BLaER1 treated with 17β-estradiol and CSF1 and Interleukin-3, amounts not matched to agents 10 nM and 100 nM (cell line): Measurements from ENCODE around the gene GATA2.

Experiments
- H3K27ac ChIP-seq, 11 experiments: shearing (Covaris generic); formaldehyde crosslinking; 2 replicates each; pipeline ENCODE4 v1.8.1; 2022
- H3K27me3 ChIP-seq, 11 experiments: shearing (Covaris generic); formaldehyde crosslinking; 2 replicates each; pipeline ENCODE4 v1.8.1; 2022
- H3K36me3 ChIP-seq, 11 experiments: shearing (Covaris generic); formaldehyde crosslinking; 2 replicates each; pipeline ENCODE4 v1.8.1; 2022
- H3K4me1 ChIP-seq, 10 experiments: shearing (Covaris generic); formaldehyde crosslinking; 2 replicates each; pipeline ENCODE4 v1.8.1; 2022
- H3K4me2 ChIP-seq, 11 experiments: shearing (Covaris generic); formaldehyde crosslinking; 2 replicates each; pipeline ENCODE4 v1.8.1; 2022
- H3K4me3 ChIP-seq, 10 experiments: shearing (Covaris generic); formaldehyde crosslinking; 2 replicates each; pipeline ENCODE4 v1.8.1; 2022
- H3K9ac ChIP-seq, 11 experiments: shearing (Covaris generic); formaldehyde crosslinking; 2 replicates each; pipeline ENCODE4 v1.8.1; 2022
- H3K9me3 ChIP-seq, 11 experiments: shearing (Covaris generic); formaldehyde crosslinking; replicated peaks in 1 of 11; 2 replicates each; pipeline ENCODE4 v1.8.1; 2022
- H4K20me1 ChIP-seq, 11 experiments: shearing (Covaris generic); formaldehyde crosslinking; 2 replicates each; pipeline ENCODE4 v1.8.1; 2022
- Cebpa-rat ChIP-seq, 11 experiments: shearing (Covaris generic); IDR thresholded peaks; 2 replicates each; pipeline ENCODE4 v1.8.1; 2022

The GATA2 gene

GRCh38 chr3:128445357-128445756 is 47.6 kb downstream of the GATA2 start:
- peaks cover 0 to 10% (median 0%) of the 10 kb centered on the region in 11 experiments; a peak in 1 of 22 replicates for H4K20me1 ChIP-seq
- no peak overlapping the region for H3K4me2 ChIP-seq
- no peaks in the 10 kb centered on the region for H3K27me3 ChIP-seq
- no peaks in the 10 kb centered on the region for H3K36me3 ChIP-seq
- H3K27ac ChIP-seq: no peak overlapping the region
- H3K9ac ChIP-seq: no peak overlapping the region
- peaks cover 5 to 21% (median 18%) of the 10 kb centered on the region in 10 experiments; a peak in 17 of 20 replicates for H3K4me1 ChIP-seq
- no peak for TF ChIP-seq Cebpa-rat (IDR thresholded peaks at IDR 0.05)
- peaks cover 0 to 23% (median 0%) of the 10 kb centered on the region in 11 experiments; a peak in 7 of 22 replicates for H3K9me3 ChIP-seq
- no peak overlapping the region for H3K4me3 ChIP-seq

- Histone ChIP-seq H4K20me1 (peaks cover 0 to 18% (median 0%) of the 10 kb centered on the region in 11 experiments; a peak in 2 of 22 replicates), H3K4me3 (no peak overlapping the region), H3K4me1 (peaks cover 5 to 18% (median 16%) of the 10 kb centered on the region in 10 experiments; a peak in 17 of 20 replicates), H3K9me3 (peaks cover 0 to 23% (median 0%) of the 10 kb centered on the region in 11 experiments; a peak in 7 of 22 replicates), H3K36me3 (no peaks in the 10 kb centered on the region), H3K9ac (no peak overlapping the region), H3K27me3 (no peaks in the 10 kb centered on the region), H3K27ac (no peak overlapping the region), H3K4me2 (no peak overlapping the region)
- no peak for TF ChIP-seq Cebpa-rat (IDR thresholded peaks at IDR 0.05)
Observed at GRCh38 chr3:128443771-128444170, 49.2 kb downstream of the GATA2 start.

- no peak overlapping the region for H3K4me2 ChIP-seq
- no peak overlapping the region for H3K27ac ChIP-seq
- peaks cover 0 to 10% (median 8%) of the 10 kb centered on the region in 10 experiments; a peak in 16 of 20 replicates for H3K4me1 ChIP-seq
- H3K9me3 ChIP-seq: peaks cover 0 to 23% (median 0%) of the 10 kb centered on the region in 11 experiments; a peak in 7 of 22 replicates
- H3K36me3 ChIP-seq: no peaks in the 10 kb centered on the region
- no peak overlapping the region for H3K4me3 ChIP-seq
- TF ChIP-seq Cebpa-rat (IDR thresholded peaks at IDR 0.05): no peak
- peaks cover 0 to 22% (median 0%) of the 10 kb centered on the region in 11 experiments; a peak in 2 of 22 replicates for H4K20me1 ChIP-seq
- no peak overlapping the region for H3K9ac ChIP-seq
- H3K27me3 ChIP-seq: no peaks in the 10 kb centered on the region
Observed at GRCh38 chr3:128442949-128443348, 50.1 kb downstream of the GATA2 start.

- Histone ChIP-seq H3K9me3 (peaks cover 0 to 16% (median 0%) of the 10 kb centered on the region in 11 experiments; a peak in 6 of 22 replicates), H3K27me3 (no peaks in the 10 kb centered on the region), H4K20me1 (peaks cover 0 to 22% (median 0%) of the 10 kb centered on the region in 11 experiments; a peak in 2 of 22 replicates), H3K36me3 (no peaks in the 10 kb centered on the region), H3K27ac (no peak overlapping the region), H3K9ac (no peak overlapping the region), H3K4me3 (no peak overlapping the region), H3K4me2 (no peak overlapping the region), H3K4me1 (peaks cover 0 to 1% (median 0%) of the 10 kb centered on the region in 10 experiments; a peak in 1 of 20 replicates)
- no peak for TF ChIP-seq Cebpa-rat (IDR thresholded peaks at IDR 0.05)
Observed at GRCh38 chr3:128442070-128442469, 50.9 kb downstream of the GATA2 start.

- Histone ChIP-seq H3K9ac (no peak overlapping the region), H3K4me3 (no peak overlapping the region), H3K4me1 (no peaks in the 10 kb centered on the region), H3K27ac (no peak overlapping the region), H3K27me3 (peaks cover 8 to 21% (median 15%) of the 10 kb centered on the region in 11 experiments), H3K4me2 (no peak overlapping the region), H3K9me3 (no peaks in the 10 kb centered on the region), H3K36me3 (no peaks in the 10 kb centered on the region), H4K20me1 (peaks cover 0 to 29% (median 0%) of the 10 kb centered on the region in 11 experiments; a peak in 4 of 22 replicates)
- TF ChIP-seq Cebpa-rat (IDR thresholded peaks at IDR 0.05): no peak
Observed at GRCh38 chr3:128439226-128439625, 53.8 kb downstream of the GATA2 start.

GRCh38 chr3:128438488-128439072 is 54.4 kb downstream of the GATA2 start:
- Histone ChIP-seq H3K4me2 (no peak overlapping the region), H3K27ac (no peak overlapping the region), H3K36me3 (no peaks in the 10 kb centered on the region), H3K9ac (no peak overlapping the region), H3K27me3 (peaks cover 14 to 28% (median 21%) of the 10 kb centered on the region in 11 experiments), H4K20me1 (peaks cover 0 to 34% (median 0%) of the 10 kb centered on the region in 11 experiments; a peak in 5 of 22 replicates), H3K4me3 (no peak overlapping the region), H3K9me3 (no peaks in the 10 kb centered on the region), H3K4me1 (no peaks in the 10 kb centered on the region)
- no peak for TF ChIP-seq Cebpa-rat (IDR thresholded peaks at IDR 0.05)

- Histone ChIP-seq H3K4me1 (peaks cover 0 to 5% (median 0%) of the 10 kb centered on the region in 10 experiments; a peak in 5 of 20 replicates), H3K9me3 (no peaks in the 10 kb centered on the region), H3K4me2 (no peak overlapping the region), H3K27me3 (peaks cover 38 to 52% (median 45%) of the 10 kb centered on the region in 11 experiments), H3K36me3 (no peaks in the 10 kb centered on the region), H3K27ac (no peak overlapping the region), H3K4me3 (no peak overlapping the region), H4K20me1 (peaks cover 0 to 45% (median 5%) of the 10 kb centered on the region in 11 experiments; a peak in 11 of 22 replicates), H3K9ac (no peak overlapping the region)
- no peak for TF ChIP-seq Cebpa-rat (IDR thresholded peaks at IDR 0.05)
Observed at GRCh38 chr3:128436214-128436613, 56.8 kb downstream of the GATA2 start.

GRCh38 chr3:128435561-128435960 is 57.4 kb downstream of the GATA2 start:
- Histone ChIP-seq H3K4me3 (no peak overlapping the region), H4K20me1 (peaks cover 0 to 45% (median 5%) of the 10 kb centered on the region in 11 experiments; a peak in 11 of 22 replicates), H3K9me3 (no peaks in the 10 kb centered on the region), H3K36me3 (no peaks in the 10 kb centered on the region), H3K4me2 (no peak overlapping the region), H3K9ac (no peak overlapping the region), H3K27me3 (peaks cover 44 to 58% (median 52%) of the 10 kb centered on the region in 11 experiments), H3K27ac (no peak overlapping the region), H3K4me1 (peaks cover 0 to 5% (median 0%) of the 10 kb centered on the region in 10 experiments; a peak in 5 of 20 replicates)
- no peak for TF ChIP-seq Cebpa-rat (IDR thresholded peaks at IDR 0.05)

GRCh38 chr3:128435058-128435457 is 57.9 kb downstream of the GATA2 start:
- peaks cover 0 to 50% (median 5%) of the 10 kb centered on the region in 11 experiments; a peak in 11 of 22 replicates for H4K20me1 ChIP-seq
- H3K27ac ChIP-seq: no peak overlapping the region
- H3K9me3 ChIP-seq: no peaks in the 10 kb centered on the region
- H3K4me2 ChIP-seq: no peak overlapping the region
- TF ChIP-seq Cebpa-rat (IDR thresholded peaks at IDR 0.05): no peak
- peaks cover 49 to 63% (median 57%) of the 10 kb centered on the region in 11 experiments for H3K27me3 ChIP-seq
- H3K9ac ChIP-seq: no peak overlapping the region
- no peak overlapping the region for H3K4me3 ChIP-seq
- no peaks in the 10 kb centered on the region for H3K36me3 ChIP-seq
- H3K4me1 ChIP-seq: peaks cover 0 to 5% (median 0%) of the 10 kb centered on the region in 10 experiments; a peak in 5 of 20 replicates
